Neuronal stem cell (in vitro differentiated cells): Measurements from ENCODE around the gene SLC12A9.

ENCODE experiments used
- DNase-seq: peaks from one replicate; pipeline ENCODE4 v3.0.0-alpha.2; 2013; ENCODE audit warnings: low spot score
- H2AFZ ChIP-seq: one replicate; pipeline ENCODE4 v1.6.1; 2013; ENCODE audit warnings: mild to moderate bottlenecking, low read length, inconsistent platforms
- H2AK5ac ChIP-seq: 2 replicates; pipeline ENCODE4 v1.6.1; 2013; ENCODE audit warnings: low read depth, mild to moderate bottlenecking, inconsistent platforms, low read length, moderate library complexity, mixed read lengths
- H2BK120ac ChIP-seq: 2 replicates; pipeline ENCODE4 v1.6.1; 2013; ENCODE audit warnings: low read depth, mild to moderate bottlenecking, inconsistent platforms, low read length, moderate library complexity, mixed read lengths
- H2BK12ac ChIP-seq: one replicate; pipeline ENCODE4 v1.6.1; 2013; ENCODE audit warnings: low read length, inconsistent platforms
- H2BK15ac ChIP-seq: 2 replicates; pipeline ENCODE4 v1.6.1; 2013; ENCODE audit warnings: mild to moderate bottlenecking, low read length, inconsistent platforms, mixed read lengths
- H2BK5ac ChIP-seq: one replicate; pipeline ENCODE4 v1.6.1; 2013; ENCODE audit warnings: inconsistent platforms, mild to moderate bottlenecking, low read length, moderate library complexity
- H3K14ac ChIP-seq: one replicate; pipeline ENCODE4 v1.6.1; 2013; ENCODE audit warnings: low read length, inconsistent platforms
- H3K18ac ChIP-seq: 2 replicates; pipeline ENCODE4 v1.6.1; 2013; ENCODE audit warnings: low read length, inconsistent platforms
- H3K23ac ChIP-seq: 2 replicates; pipeline ENCODE4 v1.6.1; 2013; ENCODE audit warnings: low read depth, mild to moderate bottlenecking, mixed read lengths, low read length, inconsistent platforms; ENCODE audit not compliant: poor library complexity
- H3K27ac ChIP-seq: replicated peaks from 3 replicates; pipeline ENCODE4 v1.5.1; 2013; ENCODE audit warnings: low read length, inconsistent platforms
- H3K27me3 ChIP-seq, 3 experiments: 2 replicates each; pipeline ENCODE4 v1.6.1; 2013; ENCODE audit warnings: low read length in 3 of 3, mild to moderate bottlenecking in 2 of 3, inconsistent platforms in 1 of 3, low read depth in 1 of 3, mixed read lengths in 1 of 3, moderate library complexity in 1 of 3; ENCODE audit not compliant: control insufficient read depth in 3 of 3, insufficient read depth in 3 of 3
- H3K36me3 ChIP-seq, 2 donors: replicated peaks in 1 of 2; 2 replicates each; pipeline ENCODE4 v1.6.1; 2013; ENCODE audit warnings: low read length in 2 of 2; ENCODE audit not compliant: control insufficient read depth in 2 of 2, insufficient read depth in 2 of 2
- H3K4ac ChIP-seq: 2 replicates; pipeline ENCODE4 v1.6.1; 2013; ENCODE audit warnings: inconsistent platforms, mild to moderate bottlenecking, low read length, moderate library complexity
- H3K4me1 ChIP-seq, 2 donors: 1 replicate in 1 of 2; 2 replicates in 1 of 2; pipeline ENCODE4 v1.6.1; 2013; ENCODE audit warnings: low read length in 2 of 2, low read depth in 1 of 2; ENCODE audit not compliant: control insufficient read depth in 2 of 2, insufficient read depth in 1 of 2
- H3K4me2 ChIP-seq: one replicate; pipeline ENCODE4 v1.6.1; 2013; ENCODE audit warnings: mild to moderate bottlenecking, low read length, inconsistent platforms; ENCODE audit not compliant: insufficient read depth, poor library complexity, severe bottlenecking
- H3K4me3 ChIP-seq, 2 donors: 2 replicates each; pipeline ENCODE4 v1.5.1; 2013; ENCODE audit warnings: low read length in 2 of 2, mild to moderate bottlenecking in 2 of 2, inconsistent platforms in 1 of 2, moderate library complexity in 1 of 2
- H3K79me1 ChIP-seq: one replicate; pipeline ENCODE4 v1.6.1; 2013; ENCODE audit warnings: low read depth, mild to moderate bottlenecking, inconsistent platforms, low read length, moderate library complexity
- H3K9ac ChIP-seq: one replicate; pipeline ENCODE4 v1.6.1; 2013; ENCODE audit warnings: mild to moderate bottlenecking, low read depth, low read length, inconsistent platforms; ENCODE audit not compliant: poor library complexity
- H3K9me3 ChIP-seq, 2 donors: replicated peaks in 1 of 2; 2 replicates each; pipeline versions ENCODE3 to v1.6.1; 2013; ENCODE audit warnings: low read length in 2 of 2, mild to moderate bottlenecking in 2 of 2, inconsistent platforms in 1 of 2, low read depth in 1 of 2, mixed read lengths in 1 of 2, moderate library complexity in 1 of 2; ENCODE audit not compliant: control insufficient read depth in 2 of 2, insufficient read depth in 1 of 2
- H4K8ac ChIP-seq: one replicate; pipeline ENCODE4 v1.6.1; 2013; ENCODE audit warnings: low read depth, mild to moderate bottlenecking, inconsistent platforms, low read length, moderate library complexity
- H4K91ac ChIP-seq: one replicate; pipeline ENCODE4 v1.6.1; 2013; ENCODE audit warnings: low read length, low read depth, mild to moderate bottlenecking, inconsistent platforms; ENCODE audit not compliant: poor library complexity
- WGBS, 2 donors: extraction: QIAGEN DNeasy Blood & Tissue Kit; methylation state at CpG; one replicate each; pipeline ENCODE4 v1.1.7; 2013; ENCODE audit warnings: missing lambda C conversion rate in 2 of 2, mixed read lengths in 1 of 2; ENCODE audit not compliant: insufficient read length in 2 of 2, insufficient replicate concordance in 1 of 2; ENCODE audit errors: extremely low coverage in 2 of 2; 5-methylcytosine and 5-hydroxymethylcytosine counted together

Gene SLC12A9

DNA sequence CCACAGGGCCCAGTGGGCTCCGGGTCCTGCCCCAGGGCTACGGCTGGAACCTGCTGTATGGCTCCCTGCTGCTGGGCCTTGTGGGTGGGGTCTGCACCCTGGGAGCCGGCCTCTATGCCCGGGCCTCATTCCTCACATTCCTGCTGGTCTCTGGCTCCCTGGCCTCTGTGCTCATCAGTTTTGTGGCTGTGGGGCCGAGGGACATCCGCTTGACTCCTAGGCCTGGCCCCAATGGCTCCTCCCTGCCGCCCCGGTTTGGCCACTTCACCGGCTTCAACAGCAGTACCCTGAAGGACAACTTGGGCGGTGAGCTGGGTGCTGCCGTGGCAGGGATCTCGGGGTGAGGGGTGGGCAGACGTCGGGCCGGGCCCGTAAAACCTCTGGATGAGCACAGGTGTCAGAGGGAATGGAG is 4.4 kb downstream of the SLC12A9 start:
- Histone ChIP-seq H3K36me3 (peaks cover 4 to 9% of the 10 kb centered on the region in 2 donors), H3K4me3 (no peak overlapping the region), H3K23ac (no peak overlapping the region), H2BK5ac (no peak overlapping the region), H3K79me1 (peaks cover 2% of the 10 kb centered on the region), H3K4me2 (no peak overlapping the region), H3K9me3 (no peaks in the 10 kb centered on the region), H3K14ac (no peak overlapping the region), H3K4me1 (peaks cover 3 to 4% of the 10 kb centered on the region in 2 donors), H2BK12ac (no peak overlapping the region), H3K9ac (no peak overlapping the region), H3K27me3 (no peaks in the 10 kb centered on the region), H3K18ac (no peak overlapping the region), H2BK120ac (no peak overlapping the region), H2AK5ac (peak overlapping the region; percentile 32), H4K91ac (no peak overlapping the region), H2BK15ac (no peak overlapping the region), H4K8ac (no peak overlapping the region), H2AFZ (no peak overlapping the region), H3K27ac (no peak overlapping the region), H3K4ac (no peak overlapping the region)
- no CpG with 5 or more reads among the region's 16 CpGs for WGBS, 2 donors
- DNase-seq = no peak

DNA sequence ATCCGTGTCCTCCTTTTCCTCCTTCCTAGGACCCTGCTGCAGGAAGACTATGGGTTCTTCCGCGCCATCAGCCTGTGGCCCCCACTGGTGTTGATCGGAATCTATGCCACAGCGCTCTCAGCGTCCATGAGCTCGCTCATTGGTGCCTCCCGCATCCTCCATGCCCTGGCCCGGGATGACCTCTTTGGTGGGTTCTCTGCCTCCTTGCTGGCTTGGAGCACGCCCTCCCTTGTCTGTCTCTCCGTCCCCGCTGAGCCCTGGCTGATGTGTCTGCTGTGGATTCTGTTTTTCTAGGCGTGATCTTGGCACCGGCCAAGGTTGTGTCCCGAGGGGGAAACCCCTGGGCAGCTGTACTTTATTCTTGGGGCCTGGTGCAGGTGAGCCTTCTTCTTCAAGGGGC is 7.3 kb downstream of the SLC12A9 start:
- no peak overlapping the region for H2BK12ac ChIP-seq
- H3K36me3 ChIP-seq = peaks cover 9% of the 10 kb centered on the region in 2 donors
- H3K9me3 ChIP-seq = no peaks in the 10 kb centered on the region
- no peak overlapping the region for H3K9ac ChIP-seq
- no peak overlapping the region for H2BK120ac ChIP-seq
- no peak overlapping the region for H4K8ac ChIP-seq
- no peak overlapping the region for H3K14ac ChIP-seq
- no peak for DNase-seq
- no peak overlapping the region for H3K4me3 ChIP-seq
- H3K79me1 ChIP-seq = peaks cover 4% of the 10 kb centered on the region
- no peaks in the 10 kb centered on the region for H3K27me3 ChIP-seq
- no CpG with 5 or more reads among the region's 15 CpGs for WGBS, 2 donors
- no peak overlapping the region for H3K4ac ChIP-seq
- no peak overlapping the region for H2AFZ ChIP-seq
- H3K4me2 ChIP-seq = no peak overlapping the region
- no peak overlapping the region for H2AK5ac ChIP-seq
- H3K27ac ChIP-seq = no peak overlapping the region
- no peak overlapping the region for H4K91ac ChIP-seq
- H3K18ac ChIP-seq = no peak overlapping the region
- H2BK5ac ChIP-seq = peak overlapping the region; percentile 29
- no peak overlapping the region for H3K23ac ChIP-seq
- no peaks in the 10 kb centered on the region for H3K4me1 ChIP-seq
- no peak overlapping the region for H2BK15ac ChIP-seq

DNA sequence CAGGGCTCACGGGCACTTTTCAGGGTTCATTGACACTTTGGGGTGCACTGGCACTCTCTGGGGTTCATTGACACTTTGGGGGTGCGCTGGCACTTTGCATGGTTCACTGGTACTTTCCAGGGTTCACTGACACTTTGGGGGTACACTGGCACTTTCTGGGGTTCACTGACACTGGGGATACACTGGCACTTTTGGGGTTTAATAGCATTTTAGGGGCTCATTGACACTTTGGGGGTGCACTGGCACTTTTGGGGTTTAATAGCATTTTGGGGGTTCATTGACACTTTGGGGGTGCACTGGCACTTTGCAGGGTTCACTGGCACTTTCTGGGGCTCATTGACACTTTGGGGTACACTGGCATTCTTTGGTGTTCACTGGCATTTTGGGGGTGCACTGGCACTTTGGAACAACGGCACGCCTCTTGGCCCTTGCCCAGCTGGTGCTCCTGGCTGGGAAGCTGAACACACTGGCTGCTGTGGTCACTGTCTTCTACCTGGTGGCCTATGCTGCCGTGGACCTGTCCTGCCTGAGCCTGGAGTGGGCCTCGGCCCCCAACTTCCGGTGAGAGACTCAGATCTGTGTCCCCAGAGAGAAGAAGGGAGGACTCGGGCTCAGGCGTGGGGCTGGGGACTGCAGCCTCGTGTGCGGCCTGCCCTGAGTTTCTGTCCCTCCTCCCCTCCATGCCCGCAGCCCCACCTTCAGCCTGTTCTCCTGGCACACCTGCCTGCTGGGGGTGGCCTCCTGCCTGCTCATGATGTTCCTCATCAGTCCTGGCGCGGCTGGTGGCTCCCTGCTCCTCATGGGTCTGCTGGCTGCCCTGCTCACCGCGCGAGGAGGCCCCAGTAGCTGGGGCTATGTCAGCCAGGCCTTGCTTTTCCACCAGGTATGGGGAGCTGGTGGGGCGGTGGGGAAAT is 8.4 kb downstream of the SLC12A9 start:
- no peak overlapping the region for H3K4ac ChIP-seq
- H3K18ac ChIP-seq = no peak overlapping the region
- H3K9ac ChIP-seq = no peak overlapping the region
- no peak overlapping the region for H2AFZ ChIP-seq
- H3K36me3 ChIP-seq = peaks cover 9 to 14% of the 10 kb centered on the region in 2 donors
- H3K27me3 ChIP-seq = no peaks in the 10 kb centered on the region
- H3K14ac ChIP-seq = no peak overlapping the region
- H2AK5ac ChIP-seq = no peak overlapping the region
- no peaks in the 10 kb centered on the region for H3K9me3 ChIP-seq
- no peak overlapping the region for H3K4me2 ChIP-seq
- H3K4me3 ChIP-seq = peak overlapping the region in 1 of 2 donors; percentile 30
- no peak for DNase-seq
- peaks cover 4% of the 10 kb centered on the region for H3K79me1 ChIP-seq
- no peak overlapping the region for H2BK12ac ChIP-seq
- H3K4me1 ChIP-seq = no peaks in the 10 kb centered on the region
- no peak overlapping the region for H4K91ac ChIP-seq
- H3K27ac ChIP-seq = no peak overlapping the region
- H2BK120ac ChIP-seq = no peak overlapping the region
- H4K8ac ChIP-seq = no peak overlapping the region
- WGBS, 2 donors = no CpG with 5 or more reads among the region's 18 CpGs
- no peak overlapping the region for H3K23ac ChIP-seq
- H2BK15ac ChIP-seq = no peak overlapping the region
- peak overlapping the region; percentile 12 for H2BK5ac ChIP-seq

DNA sequence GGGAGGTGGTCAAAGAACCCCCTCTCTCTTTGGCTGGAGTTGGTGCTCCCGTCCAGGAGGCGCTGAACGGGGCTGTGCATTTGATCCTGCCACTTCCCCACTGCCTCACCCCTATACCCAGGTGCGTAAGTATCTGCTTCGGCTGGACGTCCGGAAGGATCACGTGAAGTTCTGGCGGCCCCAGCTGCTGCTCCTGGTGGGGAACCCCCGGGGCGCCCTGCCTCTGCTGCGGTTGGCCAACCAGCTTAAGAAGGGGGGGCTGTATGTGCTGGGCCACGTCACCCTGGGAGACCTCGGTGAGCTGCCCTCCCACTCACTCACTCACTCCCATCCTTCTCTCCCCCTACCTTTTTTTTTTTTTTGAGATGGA is 9.1 kb downstream of the SLC12A9 start:
- Histone ChIP-seq H3K27ac (no peak overlapping the region), H3K27me3 (no peaks in the 10 kb centered on the region), H2BK15ac (no peak overlapping the region), H3K79me1 (peaks cover 4% of the 10 kb centered on the region), H4K91ac (no peak overlapping the region), H3K23ac (peak overlapping the region; percentile 55), H3K9ac (no peak overlapping the region), H3K4me1 (peaks cover 2% of the 10 kb centered on the region in 2 donors), H3K4me3 (no peak overlapping the region), H3K18ac (no peak overlapping the region), H3K36me3 (peaks cover 9 to 14% of the 10 kb centered on the region in 2 donors), H2AK5ac (no peak overlapping the region), H3K4ac (no peak overlapping the region), H2BK120ac (no peak overlapping the region), H2BK12ac (no peak overlapping the region), H3K14ac (no peak overlapping the region), H4K8ac (no peak overlapping the region), H3K9me3 (no peaks in the 10 kb centered on the region), H2BK5ac (peak overlapping the region; percentile 12), H3K4me2 (no peak overlapping the region), H2AFZ (no peak overlapping the region)
- WGBS, 2 donors = no CpG with 5 or more reads among the region's 14 CpGs
- DNase-seq = no peak
